Stimulated activated CD4-positive, alpha-beta T cell treated with anti-CD3 and anti-CD28 coated beads, Interleukin-2, amount 100 ng/mL, for 48 hours (primary cell): ENCODE data around the gene AGBL1.

Source experiments
- DNase-seq, 2 donors: peaks; one replicate each; pipeline ENCODE4 v3.0.0-alpha.2; 2020

The AGBL1 gene

DNA sequence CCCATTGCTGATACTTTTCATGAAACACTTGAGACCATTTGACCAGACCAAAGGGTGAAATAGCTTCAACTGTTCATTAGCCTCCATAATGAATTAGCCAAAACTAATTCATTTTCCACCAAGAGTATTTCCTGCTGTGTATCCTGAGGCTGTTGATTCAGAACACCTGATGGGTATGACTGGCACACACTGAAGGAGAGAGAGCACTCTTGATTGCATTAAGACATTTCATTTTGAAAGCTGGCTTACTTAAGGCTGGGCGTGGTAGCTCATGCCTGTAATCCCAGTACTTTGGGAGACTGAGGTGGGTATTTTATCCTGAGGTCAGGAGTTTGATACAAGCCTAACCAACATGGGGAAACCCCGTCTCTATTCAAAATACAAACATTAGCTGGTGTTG is 175.6 kb downstream of the AGBL1 start:
- DNase-seq = no peak

DNA sequence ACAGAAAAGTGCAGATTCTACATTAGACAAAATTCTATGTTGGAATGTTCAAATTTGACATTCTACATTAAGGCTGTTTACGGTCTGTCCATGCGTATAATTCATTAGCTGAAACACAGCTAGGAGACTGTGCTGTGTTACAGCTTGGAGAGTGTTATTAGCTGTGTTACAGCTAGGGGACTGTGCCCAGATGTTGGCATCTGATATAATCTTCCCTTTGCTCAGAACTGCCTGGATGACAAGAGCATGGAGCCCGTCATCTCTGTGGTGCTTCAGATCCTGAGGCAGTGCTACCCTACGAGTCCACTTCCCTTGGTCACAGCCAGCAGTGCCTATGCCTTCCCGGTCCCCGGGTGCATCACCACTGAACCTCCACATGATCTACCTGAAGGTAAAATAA is 177.0 kb downstream of the AGBL1 start:
- DNase-seq = no peak

DNA sequence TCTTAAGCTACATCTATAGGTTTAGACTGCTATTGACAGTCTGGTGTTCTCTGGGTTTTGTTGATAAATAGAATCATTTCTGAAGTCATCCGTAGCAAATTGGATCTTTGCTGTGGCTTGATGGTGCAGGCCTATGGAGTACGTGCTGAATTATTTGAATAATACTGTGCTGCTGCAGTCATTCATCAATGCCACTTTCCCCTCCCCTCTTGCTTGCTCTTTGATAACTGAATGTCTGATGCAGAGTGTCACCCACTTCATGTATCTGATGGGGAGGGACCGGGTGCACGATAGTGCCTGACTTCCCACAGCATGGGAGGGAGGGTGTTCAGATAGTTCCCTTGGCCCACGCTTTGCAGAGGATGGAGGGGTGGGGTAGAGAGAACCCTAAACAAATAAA is 179.9 kb downstream of the AGBL1 start:
- no peak for DNase-seq

DNA sequence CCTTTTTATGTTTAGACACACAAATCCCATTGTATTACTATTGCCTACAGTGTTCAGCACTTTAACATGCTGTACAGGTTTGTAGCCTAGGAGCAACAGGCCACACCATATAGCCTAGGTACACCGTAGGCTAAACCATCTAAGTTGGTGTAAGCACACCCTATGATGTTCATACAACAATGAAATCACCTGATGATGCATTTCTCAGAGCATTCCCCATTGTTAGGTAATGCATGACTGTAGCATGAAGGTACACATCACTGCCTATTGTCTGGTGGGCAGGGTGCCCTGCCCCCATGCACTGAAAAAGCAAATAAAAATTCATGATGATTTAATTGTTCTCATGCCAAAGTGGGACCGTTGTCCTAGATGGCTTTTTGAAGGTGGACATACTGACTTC is 183.6 kb downstream of the AGBL1 start:
- DNase-seq = no peak

DNA sequence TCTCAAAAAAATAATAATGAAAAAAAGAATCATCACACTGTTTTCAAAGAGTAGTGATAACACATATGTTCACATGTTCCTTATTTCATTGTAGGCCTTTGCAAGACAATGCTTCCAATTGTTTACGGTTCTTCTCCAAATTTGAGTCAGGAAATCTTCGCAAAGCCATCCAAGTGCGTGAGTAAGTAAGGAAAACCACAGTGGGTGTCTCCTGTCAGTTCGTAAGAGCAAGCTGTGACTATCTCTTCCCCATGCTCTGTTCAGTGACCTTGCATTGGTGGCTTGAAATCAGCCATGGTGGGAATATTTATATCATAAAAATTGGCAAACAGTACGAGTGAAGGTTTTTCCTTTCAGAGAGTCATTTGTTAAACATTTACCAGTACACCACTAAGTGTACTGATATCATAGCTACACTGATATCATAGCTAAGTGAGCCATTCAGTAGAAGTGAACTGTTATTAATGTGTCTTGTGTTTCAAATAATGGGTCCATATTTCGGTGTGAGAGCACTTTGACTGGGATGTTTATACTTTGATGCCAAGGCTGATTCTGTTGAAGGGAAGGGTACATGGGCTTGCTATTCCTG is 187.3 kb downstream of the AGBL1 start:
- no peak for DNase-seq

DNA sequence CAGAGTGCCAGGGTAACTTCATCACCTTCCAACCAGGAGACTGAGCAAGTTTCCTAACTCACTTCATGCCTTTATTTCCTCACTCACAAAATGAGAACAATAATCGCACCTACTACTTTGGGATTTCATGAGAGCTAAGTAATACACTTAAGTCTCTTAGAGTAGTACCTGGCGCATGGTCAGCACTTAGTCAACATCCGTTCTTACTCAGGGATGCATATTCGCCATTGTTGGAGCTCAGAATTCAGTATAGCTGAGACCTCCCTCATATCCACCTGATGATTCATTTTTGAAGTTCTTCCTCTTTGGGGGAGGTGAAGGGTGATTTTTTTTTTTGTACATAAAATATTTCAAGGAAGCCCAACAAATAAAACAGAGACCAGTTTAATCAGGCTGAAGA is 188.2 kb downstream of the AGBL1 start:
- no peak for DNase-seq

DNA sequence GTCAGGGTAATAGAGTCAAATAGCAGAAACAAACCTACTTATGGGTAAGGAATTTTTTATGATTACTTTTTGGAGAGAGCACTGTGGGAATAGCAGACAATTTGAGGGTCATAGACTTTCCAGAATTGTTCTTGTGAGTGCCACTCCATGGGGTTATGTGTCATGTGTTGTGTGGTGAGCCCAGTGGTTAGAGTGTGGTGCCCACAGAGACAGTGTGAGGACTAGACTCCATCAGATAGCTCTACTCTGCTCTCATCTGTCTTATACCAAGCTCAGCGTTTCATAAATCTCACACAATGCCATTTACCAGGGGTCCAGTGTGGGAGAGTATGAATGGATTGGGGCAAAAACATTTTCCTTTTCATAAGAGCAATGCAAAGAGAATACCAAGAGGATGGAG is 188.9 kb downstream of the AGBL1 start:
- DNase-seq = no peak

DNA sequence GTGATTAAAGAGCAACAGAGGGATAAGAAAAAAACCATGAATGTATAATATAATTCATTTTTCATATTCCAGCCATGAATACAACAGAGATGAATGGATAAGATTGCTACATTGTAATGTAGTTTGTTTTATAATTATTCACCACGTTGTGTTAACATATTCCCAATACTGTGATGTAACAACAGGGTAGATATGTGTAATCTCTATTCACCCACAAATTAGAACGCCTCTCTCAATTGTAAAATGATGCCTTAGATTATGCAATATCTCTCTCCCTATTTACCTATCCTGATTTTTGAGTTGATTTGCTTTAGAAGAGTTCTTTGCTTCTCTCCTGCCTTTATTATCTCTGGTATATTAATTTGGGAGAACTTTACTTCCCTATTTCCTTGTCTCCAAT is 193.6 kb downstream of the AGBL1 start:
- no peak for DNase-seq

DNA sequence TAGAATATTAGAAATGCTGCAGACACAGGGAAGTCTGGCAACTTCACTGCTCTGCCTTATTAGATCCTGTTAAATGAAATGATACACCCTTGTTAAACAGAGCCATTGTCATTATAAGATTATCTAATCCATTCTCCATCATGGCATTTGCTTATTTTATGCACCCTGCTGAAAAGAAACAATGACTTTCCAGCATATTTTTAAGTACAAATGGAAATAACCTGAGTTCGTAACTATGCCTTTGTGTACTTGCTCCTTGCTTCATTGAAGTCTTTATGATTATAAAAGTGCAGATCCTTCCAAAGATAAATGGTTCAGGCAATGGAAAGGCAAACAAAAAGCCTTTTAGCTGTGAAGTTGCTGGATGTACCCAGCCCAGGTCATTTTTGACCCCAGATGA is 195.7 kb downstream of the AGBL1 start:
- DNase-seq = no peak

DNA sequence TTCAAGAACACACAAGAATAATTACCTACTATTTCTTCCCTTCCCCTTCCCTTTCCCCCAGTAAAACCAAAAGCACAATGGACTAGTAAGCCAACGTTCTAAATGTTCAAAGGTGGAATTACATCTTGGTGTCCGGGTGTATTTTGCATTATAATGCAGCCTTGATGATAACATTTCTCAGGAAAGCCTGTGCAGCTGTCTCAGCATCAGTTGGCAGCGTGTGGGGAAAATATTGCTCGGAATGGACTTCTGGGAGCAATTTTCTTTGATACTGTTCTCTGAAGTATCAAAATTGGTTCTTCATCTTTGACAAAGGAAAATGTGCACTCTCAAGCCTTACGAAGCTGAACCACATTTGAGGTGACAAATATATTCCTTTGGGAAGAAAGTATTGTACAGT is 198.9 kb downstream of the AGBL1 start:
- DNase-seq = no peak

DNA sequence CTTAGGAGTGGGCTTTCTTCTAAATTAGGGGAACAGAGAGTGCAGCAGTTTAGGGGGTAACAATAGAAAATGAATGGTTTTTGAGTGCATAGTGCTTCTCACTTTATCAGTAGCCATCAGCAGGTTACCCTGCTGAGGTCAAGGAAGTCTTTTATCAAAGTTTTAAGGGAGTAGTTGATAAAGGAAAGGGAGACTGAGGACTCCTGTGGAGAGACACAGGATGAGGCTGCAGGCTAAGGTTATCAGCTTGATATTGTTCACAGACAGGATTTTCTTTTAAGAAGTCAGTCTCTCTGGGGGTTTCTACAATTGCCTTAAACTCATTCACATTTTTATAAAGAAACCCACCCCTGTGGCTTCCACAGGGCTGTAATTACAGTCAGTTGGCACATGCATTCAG is 205.0 kb downstream of the AGBL1 start:
- no peak for DNase-seq

DNA sequence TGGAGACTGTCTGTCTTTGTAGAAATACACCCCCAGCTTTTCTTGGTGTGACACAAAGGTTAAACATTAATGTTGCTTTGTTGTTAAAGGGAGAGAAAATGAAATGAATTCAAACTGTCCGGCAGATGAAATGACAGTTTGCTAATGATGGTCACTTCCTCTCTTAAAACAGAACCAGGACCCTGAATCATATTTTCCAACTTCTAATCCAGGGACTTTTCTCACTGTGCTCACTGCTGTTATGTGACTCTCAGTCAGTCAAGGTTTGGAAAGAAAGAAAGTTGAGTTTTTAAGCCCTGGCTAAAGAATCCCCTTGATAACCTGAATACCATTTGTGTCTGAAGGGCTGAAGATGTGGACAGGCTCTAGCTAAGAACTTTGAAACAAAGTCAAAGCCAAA is 215.8 kb downstream of the AGBL1 start:
- DNase-seq = no peak

DNA sequence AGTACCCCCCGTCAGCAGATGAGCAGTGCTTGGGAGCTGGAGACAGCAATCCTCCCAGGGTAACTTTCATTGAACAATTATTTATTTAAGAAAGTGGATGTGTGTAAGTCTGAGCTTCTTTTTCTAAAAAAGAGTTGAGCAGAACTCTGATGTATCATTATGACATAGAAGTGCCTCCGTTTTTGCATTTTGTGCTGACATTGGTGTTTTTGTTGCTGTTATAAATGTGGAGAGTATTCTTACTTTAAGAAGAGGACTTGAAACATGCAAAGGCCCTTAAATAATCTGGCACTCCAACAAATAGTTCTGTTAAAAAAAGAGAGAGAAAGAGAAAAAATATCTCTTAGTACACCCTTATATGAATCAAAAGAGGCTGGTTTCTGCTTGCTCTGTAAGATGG is 217.1 kb downstream of the AGBL1 start:
- no peak for DNase-seq

DNA sequence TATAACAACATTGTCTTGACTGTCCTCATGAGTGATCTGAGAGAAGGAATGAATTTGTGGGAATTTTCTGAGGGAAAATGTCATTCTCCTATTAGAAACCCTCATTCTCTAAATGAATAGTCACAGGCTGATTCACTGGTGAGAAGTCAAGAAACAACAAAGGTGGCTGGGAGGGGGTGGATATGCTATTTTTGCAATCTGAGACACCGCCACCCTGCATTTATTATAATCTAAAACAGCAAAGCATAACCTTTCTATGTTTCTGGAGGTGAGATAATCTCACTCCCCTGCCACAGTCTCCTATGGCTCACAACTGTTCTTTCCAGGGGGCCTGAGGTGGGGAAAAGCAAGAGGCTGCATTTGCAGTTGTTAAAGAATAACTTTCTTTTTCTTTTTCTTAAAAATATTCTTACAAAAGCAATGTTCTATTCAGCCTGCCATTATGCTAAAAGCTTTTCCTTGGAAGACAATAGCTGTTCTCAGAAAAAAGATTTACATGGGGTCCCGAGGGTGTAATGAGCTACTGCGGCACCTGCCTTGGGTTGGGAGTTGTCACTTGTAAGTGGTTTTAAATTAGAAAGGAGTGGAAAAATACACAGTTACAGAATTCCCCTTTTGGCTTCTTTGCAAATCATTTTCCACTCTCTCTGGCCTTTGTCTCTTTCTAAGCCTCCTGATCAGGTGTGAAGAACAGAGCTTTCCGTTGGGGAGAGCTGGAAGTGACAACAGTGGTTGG is 220.9 kb downstream of the AGBL1 start:
- no peak for DNase-seq

DNA sequence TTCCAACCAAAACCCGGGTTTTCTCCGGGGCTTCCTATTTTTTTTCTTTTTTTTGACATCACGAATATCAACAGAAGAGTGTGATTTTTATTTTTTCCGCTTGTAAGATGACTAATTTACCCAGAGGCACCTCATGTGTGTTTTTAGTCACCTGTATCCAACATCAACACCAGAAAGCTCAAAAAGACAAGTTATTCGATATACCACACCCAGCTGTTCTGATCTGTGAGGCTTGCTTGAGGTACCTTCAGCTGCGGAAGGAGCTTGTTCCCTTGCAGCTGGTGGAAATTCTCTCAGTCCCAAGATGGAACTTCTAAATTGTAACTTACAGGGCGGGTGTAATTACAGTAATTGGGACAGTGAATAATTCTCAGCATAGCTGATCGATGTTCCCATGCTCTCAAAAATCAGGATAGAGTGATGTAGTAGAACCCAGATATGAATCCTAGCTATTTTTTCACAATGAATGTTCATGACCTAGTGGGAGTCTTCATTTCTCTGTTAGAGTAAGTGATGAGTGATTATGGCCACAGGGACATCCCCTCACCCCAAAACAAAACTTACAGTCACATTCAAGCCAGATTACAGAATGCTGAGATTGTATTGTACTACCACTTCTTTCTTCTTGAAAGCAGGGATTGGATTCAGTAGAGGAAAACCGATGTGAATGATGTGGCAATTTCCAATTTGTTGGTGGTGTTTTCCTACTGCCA is 232.1 kb downstream of the AGBL1 start:
- DNase-seq = no peak

DNA sequence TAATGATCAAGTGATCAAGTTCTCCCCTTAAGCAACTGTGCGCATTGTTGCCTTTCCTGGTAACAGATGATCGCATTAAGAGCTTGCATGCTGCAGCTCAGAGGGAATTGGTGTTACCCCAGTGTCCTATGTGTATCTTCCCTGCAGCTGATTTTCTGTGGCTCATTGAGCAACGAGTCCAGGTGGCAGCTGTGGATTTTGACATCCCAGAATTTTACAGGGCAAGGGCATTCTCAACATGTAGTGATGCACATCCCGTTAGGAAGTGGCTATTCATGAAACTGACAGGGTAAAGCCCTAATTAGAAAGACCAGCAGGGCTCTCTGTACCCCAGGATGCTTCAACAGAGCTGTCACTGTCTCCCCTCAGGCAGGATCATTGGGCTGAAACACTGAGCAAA is 232.8 kb downstream of the AGBL1 start:
- no peak for DNase-seq

DNA sequence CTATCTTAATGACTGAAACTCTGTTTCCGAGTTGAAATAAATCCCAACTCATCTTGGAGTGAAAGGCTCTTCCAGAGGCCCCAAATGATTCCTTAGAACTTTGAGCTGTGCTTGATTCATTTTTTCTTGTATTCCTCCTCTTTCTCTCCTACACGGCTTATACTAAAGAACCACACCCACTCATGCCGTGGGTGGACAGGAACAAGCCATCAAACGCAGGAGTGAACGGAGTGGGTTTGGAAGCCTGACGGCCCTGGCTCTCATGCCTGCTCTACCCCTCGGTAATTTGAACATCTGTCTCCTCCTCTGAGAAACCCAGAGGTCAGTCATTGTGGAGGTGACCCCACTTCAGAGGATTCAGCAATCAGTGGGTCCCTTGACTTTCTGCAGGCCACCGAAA is 236.5 kb downstream of the AGBL1 start:
- DNase-seq = no peak

DNA sequence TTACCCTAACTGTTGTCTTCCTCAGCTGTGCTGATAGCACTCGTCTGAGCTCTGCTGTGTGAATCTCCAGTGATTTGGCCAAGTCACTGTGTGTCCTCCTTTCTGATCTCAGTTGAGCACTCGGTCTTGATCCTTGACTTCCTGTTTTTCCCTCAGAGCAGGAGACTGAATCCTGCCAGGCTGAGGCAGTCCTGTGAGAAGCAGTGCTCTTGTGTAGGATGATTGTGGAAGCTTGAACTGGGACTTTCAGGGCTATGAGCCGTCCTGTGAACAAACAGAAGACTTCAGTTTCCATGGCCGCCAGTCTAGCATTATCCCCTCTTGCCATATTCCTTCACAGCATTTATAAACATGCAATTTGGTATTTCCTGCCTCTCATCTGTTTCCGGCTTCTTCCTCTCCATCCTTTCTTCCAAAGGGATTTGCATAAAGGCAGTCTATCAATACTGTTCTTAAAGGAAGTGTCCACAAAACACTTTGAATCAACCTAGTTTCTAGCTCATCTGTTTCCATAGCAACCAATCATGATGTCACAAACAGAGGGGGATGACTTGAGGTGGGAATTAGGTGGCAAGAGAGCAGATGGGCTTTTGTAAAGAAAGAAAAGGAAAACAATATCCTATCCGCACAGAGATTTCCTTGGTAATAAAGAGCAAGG is 237.2 kb downstream of the AGBL1 start:
- no peak for DNase-seq

DNA sequence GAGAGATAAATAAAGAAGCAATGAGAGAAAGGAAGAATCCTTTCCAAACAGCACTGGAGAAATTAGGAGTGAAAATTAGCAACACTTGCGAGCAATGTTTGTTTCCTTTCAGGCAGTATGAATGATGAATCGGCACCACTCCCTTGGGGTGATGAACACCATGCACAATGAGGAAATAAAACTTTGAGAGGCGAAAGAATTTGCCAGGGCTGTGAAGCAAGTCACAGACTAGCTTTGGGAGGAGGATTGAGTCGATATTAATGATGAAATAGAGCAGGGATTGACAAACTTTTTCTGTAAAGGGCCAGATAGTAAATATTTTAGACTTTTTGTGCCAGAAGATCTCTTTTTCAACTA is 237.7 kb downstream of the AGBL1 start:
- no peak for DNase-seq

DNA sequence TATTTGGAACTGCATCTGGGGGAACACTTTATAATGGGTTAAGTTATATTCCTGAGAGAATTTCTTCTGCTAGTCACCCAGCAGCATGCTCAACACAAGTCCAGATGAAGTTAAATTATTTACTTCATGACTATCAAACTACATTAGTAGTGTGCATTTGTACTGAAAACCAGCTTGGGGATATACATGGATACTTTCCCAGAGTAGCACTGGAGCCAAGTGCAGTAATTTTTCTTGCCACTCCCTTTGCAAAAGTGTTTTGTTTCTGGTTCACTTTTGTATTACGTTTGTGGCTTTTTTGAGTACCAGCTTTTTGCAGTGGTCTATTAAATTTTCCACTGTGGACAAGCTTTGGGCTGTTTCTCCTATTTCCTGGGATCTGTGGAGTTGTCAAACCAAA is 243.0 kb downstream of the AGBL1 start:
- no peak for DNase-seq

DNA sequence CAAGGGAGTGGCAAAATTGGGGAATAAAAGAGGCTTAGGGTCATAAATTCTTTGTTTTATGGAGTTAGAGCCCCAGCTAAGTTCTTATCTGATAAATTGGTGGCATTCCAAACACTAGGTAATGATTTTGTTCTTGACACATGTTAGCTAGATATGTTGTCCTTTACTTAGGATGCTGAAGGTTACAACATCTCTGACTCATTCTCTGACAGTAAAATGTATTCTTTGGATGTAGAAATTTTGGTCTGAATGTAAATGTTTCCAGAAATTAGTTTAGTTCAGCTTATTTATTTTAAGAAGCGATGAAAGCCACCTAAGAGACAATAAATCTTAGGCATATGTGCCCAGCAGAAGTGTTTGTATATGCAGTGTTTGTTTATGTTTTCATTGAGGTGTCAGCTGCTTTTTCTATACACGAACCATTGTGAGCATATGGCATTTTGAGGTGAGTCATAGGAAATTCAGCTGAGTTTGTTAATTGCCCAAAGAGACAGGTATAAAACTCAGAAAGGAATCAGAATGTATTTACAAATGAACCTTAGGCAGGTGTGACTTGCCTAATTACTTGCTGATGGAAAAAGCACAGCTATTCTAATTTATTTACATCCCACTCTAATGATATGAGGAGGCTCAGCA is 247.7 kb downstream of the AGBL1 start:
- DNase-seq = no peak

DNA sequence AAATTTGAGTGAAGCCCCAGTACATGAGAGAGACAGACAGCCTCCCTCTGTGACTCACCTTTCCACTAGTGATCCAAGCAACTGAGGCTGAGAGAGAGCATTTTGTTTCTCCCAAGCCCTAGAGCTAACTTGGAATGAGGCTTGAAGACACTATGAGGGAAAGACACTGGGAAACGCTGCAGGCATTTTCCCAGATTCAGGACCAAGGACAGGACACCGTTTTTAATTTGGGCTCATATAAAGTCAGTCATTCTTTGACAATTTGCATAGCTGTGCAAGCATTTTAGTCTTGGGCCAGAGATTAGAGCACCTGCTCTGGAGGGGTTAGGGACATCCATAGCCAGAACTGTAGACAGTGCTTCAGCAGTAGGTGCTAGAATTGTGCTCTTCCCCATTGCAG is 249.0 kb downstream of the AGBL1 start:
- no peak for DNase-seq

DNA sequence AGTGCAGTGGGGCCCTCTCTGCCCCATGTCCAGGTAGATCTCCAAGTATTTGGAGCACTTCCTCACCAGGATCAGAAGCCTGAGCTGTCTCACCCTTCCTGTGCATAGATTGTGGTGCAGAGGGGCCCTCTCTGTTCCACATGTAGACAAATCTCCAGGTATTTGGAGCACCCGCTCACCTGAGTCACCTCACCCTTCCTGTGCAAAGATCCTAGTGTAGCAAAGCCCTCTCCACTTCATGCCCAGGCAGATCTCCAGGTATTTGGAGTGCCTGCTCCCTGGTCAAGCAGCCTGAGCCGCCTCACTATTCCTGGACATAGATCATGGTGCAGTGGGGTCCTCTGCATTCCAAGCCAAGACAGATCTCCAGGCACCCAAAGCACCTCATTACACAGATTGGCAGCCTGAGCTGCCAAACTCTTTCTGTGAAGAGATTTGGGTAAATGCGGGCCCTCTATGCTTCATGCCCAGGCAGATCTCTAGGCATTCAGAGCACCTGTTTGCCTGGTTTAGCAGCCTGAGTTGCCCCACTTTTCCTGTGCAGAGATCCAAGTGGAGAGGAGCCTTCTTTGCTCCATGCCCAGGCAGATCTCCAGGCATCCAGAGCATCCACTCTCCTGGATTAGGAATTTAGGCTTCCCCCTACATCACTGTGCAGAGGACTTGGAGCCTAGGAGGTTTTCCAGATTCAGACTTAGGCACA is 249.8 kb downstream of the AGBL1 start:
- no peak for DNase-seq
